ENCODE measurements around the gene C21orf58.
A peak's percentile ranks its signal among the peaks of the same experiment; 100 is the strongest.

Gene C21orf58

GRCh38 chr21:46254208-46254975 lies 69.3 kb downstream of the C21orf58 start:
- TF ChIP-seq, protein P1, sequence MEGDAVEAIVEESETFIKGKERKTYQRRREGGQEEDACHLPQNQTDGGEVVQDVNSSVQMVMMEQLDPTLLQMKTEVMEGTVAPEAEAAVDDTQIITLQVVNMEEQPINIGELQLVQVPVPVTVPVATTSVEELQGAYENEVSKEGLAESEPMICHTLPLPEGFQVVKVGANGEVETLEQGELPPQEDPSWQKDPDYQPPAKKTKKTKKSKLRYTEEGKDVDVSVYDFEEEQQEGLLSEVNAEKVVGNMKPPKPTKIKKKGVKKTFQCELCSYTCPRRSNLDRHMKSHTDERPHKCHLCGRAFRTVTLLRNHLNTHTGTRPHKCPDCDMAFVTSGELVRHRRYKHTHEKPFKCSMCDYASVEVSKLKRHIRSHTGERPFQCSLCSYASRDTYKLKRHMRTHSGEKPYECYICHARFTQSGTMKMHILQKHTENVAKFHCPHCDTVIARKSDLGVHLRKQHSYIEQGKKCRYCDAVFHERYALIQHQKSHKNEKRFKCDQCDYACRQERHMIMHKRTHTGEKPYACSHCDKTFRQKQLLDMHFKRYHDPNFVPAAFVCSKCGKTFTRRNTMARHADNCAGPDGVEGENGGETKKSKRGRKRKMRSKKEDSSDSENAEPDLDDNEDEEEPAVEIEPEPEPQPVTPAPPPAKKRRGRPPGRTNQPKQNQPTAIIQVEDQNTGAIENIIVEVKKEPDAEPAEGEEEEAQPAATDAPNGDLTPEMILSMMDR (IDR thresholded peaks at IDR 0.05; ENCODE audit: low read depth, low read length): no peak
- no peak for DNase-seq (ENCODE audit: low read depth in 2 of 2)
- no peak overlapping the region for H3K4me3 ChIP-seq (replicated peaks in 1 of 2; ENCODE audit: low read depth in 2 of 2, low read length in 2 of 2)

GRCh38 chr21:46253610-46254124 lies 70.0 kb downstream of the C21orf58 start:
- peak; percentile 18 to 21 for DNase-seq (ENCODE audit: low read depth in 2 of 2)
- TF ChIP-seq, protein P1 (IDR thresholded peaks at IDR 0.05; ENCODE audit: low read depth, low read length): no peak
- H3K4me3 ChIP-seq (replicated peaks in 1 of 2; ENCODE audit: low read depth in 2 of 2, low read length in 2 of 2): no peak overlapping the region

DNA sequence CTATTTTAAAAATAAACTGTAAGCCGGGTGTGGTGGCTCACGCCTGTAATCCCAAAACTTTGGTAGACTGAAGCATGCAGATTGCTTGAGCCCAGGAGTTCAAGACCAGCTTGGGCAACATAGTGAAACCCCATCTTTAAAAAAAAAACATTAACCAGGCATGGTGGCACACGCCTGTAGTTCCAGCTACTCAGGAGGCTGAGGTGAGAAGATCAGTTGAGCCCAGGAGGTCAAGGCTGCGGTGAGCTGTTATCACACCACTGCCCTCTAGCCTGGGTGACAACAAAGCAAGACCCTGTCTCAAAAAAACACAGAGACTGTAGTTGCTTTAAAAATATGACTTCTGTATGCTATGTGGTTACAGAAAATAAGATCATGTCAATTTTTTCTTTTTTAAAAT lies 70.8 kb downstream of the C21orf58 start:
- TF ChIP-seq, protein P1 (IDR thresholded peaks at IDR 0.05; ENCODE audit: low read depth, low read length): no peak
- H3K4me3 ChIP-seq (replicated peaks in 1 of 2; ENCODE audit: low read depth in 2 of 2, low read length in 2 of 2): no peak overlapping the region
- DNase-seq (ENCODE audit: low read depth in 2 of 2): no peak
